ENCODE measurements around the gene KIRREL3.

DNA sequence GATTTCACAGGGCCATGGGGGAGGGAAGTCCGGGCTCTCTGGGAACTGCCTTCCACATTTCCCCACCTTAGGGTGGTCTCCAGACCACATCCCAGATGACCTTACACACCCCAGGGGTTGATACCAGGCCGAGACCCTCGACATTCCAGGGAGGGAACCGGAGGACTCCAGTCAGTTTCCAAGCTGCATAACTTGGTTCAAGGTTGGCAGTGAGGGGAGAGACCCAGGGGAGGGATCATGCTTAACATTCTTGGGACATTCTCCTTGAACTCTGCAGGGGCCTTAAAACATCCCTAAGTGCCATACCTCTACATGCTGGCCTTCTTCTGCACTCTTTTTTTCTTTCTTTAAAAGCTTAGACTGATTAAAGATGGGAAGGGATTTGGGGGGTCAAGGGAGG lies 394.1 kb downstream of the KIRREL3 start:
- TF ChIP-seq, protein P1, sequence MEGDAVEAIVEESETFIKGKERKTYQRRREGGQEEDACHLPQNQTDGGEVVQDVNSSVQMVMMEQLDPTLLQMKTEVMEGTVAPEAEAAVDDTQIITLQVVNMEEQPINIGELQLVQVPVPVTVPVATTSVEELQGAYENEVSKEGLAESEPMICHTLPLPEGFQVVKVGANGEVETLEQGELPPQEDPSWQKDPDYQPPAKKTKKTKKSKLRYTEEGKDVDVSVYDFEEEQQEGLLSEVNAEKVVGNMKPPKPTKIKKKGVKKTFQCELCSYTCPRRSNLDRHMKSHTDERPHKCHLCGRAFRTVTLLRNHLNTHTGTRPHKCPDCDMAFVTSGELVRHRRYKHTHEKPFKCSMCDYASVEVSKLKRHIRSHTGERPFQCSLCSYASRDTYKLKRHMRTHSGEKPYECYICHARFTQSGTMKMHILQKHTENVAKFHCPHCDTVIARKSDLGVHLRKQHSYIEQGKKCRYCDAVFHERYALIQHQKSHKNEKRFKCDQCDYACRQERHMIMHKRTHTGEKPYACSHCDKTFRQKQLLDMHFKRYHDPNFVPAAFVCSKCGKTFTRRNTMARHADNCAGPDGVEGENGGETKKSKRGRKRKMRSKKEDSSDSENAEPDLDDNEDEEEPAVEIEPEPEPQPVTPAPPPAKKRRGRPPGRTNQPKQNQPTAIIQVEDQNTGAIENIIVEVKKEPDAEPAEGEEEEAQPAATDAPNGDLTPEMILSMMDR (IDR thresholded peaks at IDR 0.05), result no peak
- no peak for TF ChIP-seq ELF1 (IDR thresholded peaks at IDR 0.05)
- TF ChIP-seq, protein P2, sequence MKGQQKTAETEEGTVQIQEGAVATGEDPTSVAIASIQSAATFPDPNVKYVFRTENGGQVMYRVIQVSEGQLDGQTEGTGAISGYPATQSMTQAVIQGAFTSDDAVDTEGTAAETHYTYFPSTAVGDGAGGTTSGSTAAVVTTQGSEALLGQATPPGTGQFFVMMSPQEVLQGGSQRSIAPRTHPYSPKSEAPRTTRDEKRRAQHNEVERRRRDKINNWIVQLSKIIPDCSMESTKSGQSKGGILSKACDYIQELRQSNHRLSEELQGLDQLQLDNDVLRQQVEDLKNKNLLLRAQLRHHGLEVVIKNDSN (IDR thresholded peaks at IDR 0.05; ENCODE audit: borderline replicate concordance, low read depth), result no peak
- no peak for TF ChIP-seq POLR2AphosphoS5 (IDR thresholded peaks at IDR 0.05; ENCODE audit: low read depth, low read length)
- TF ChIP-seq, protein P3, sequence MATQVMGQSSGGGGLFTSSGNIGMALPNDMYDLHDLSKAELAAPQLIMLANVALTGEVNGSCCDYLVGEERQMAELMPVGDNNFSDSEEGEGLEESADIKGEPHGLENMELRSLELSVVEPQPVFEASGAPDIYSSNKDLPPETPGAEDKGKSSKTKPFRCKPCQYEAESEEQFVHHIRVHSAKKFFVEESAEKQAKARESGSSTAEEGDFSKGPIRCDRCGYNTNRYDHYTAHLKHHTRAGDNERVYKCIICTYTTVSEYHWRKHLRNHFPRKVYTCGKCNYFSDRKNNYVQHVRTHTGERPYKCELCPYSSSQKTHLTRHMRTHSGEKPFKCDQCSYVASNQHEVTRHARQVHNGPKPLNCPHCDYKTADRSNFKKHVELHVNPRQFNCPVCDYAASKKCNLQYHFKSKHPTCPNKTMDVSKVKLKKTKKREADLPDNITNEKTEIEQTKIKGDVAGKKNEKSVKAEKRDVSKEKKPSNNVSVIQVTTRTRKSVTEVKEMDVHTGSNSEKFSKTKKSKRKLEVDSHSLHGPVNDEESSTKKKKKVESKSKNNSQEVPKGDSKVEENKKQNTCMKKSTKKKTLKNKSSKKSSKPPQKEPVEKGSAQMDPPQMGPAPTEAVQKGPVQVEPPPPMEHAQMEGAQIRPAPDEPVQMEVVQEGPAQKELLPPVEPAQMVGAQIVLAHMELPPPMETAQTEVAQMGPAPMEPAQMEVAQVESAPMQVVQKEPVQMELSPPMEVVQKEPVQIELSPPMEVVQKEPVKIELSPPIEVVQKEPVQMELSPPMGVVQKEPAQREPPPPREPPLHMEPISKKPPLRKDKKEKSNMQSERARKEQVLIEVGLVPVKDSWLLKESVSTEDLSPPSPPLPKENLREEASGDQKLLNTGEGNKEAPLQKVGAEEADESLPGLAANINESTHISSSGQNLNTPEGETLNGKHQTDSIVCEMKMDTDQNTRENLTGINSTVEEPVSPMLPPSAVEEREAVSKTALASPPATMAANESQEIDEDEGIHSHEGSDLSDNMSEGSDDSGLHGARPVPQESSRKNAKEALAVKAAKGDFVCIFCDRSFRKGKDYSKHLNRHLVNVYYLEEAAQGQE (IDR thresholded peaks at IDR 0.05; ENCODE audit: low read depth, low read length), result no peak
- TF ChIP-seq TAF1 (IDR thresholded peaks at IDR 0.05; ENCODE audit: borderline replicate concordance, low read depth, low read length), result no peak
- no peak for TF ChIP-seq EZH2phosphoT487 (IDR thresholded peaks at IDR 0.05; ENCODE audit: borderline replicate concordance, low read depth)
- no peak for TF ChIP-seq FOXJ3 (CRISPR knock-in tag; IDR thresholded peaks at IDR 0.05)
- TF ChIP-seq RXRA (IDR thresholded peaks at IDR 0.05; ENCODE audit: borderline replicate concordance, low read depth), result no peak
- TF ChIP-seq RCOR1 (IDR thresholded peaks at IDR 0.05; ENCODE audit: low read length), result no peak
- TF ChIP-seq SMC3 (IDR thresholded peaks at IDR 0.05; ENCODE audit: low read depth, low read length), result no peak
- no peak for TF ChIP-seq GABPA (IDR thresholded peaks at IDR 0.05; ENCODE audit: low read depth)
- TF ChIP-seq, protein P4, sequence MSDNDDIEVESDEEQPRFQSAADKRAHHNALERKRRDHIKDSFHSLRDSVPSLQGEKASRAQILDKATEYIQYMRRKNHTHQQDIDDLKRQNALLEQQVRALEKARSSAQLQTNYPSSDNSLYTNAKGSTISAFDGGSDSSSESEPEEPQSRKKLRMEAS (IDR thresholded peaks at IDR 0.05; ENCODE audit: low read depth), result no peak
- no peak for TF ChIP-seq RAD21 (IDR thresholded peaks at IDR 0.05; ENCODE audit: low read length)

Data from SK-N-SH (cell line).